Fibroblast of the conjunctiva (primary cell): ENCODE data around the gene BOD1L1.
"Not testable (repeated sequence)": the region's sequence is repeated elsewhere in the genome, so short reads cannot be mapped to it uniquely, and the experiment has no call there.

Source experiments
- DNase-seq: peaks from one replicate; pipeline ENCODE4 v3.0.0-alpha.2; 2010; ENCODE audit warnings: low read depth

The BOD1L1 gene

GRCh38 chr4:13618212-13618806 is 9.2 kb downstream of the BOD1L1 start:
- DNase-seq = no peak

GRCh38 chr4:13617801-13618200 is 9.7 kb downstream of the BOD1L1 start:
- no peak for DNase-seq

GRCh38 chr4:13616597-13616996 is 10.9 kb downstream of the BOD1L1 start:
- no peak for DNase-seq

- DNase-seq = no peak
Observed at GRCh38 chr4:13615161-13615560, 12.4 kb downstream of the BOD1L1 start.

- DNase-seq = no peak
Observed at GRCh38 chr4:13612569-13612968, 15.0 kb downstream of the BOD1L1 start.

GRCh38 chr4:13611283-13611842 is 16.2 kb downstream of the BOD1L1 start:
- peak; percentile 9 for DNase-seq

GRCh38 chr4:13605330-13605729 is 22.2 kb downstream of the BOD1L1 start:
- DNase-seq = no peak

GRCh38 chr4:13601848-13602247 is 25.7 kb downstream of the BOD1L1 start:
- no peak for DNase-seq

- DNase-seq = no peak
Observed at GRCh38 chr4:13601048-13601447, 26.5 kb downstream of the BOD1L1 start.

GRCh38 chr4:13599159-13599558 is 28.4 kb downstream of the BOD1L1 start:
- no peak for DNase-seq

- DNase-seq = no peak
Observed at GRCh38 chr4:13597604-13598003, 29.9 kb downstream of the BOD1L1 start.

- DNase-seq = no peak
Observed at GRCh38 chr4:13597141-13597540, 30.4 kb downstream of the BOD1L1 start.

GRCh38 chr4:13592220-13592619 is 35.3 kb downstream of the BOD1L1 start:
- DNase-seq = no peak

- no peak for DNase-seq
Observed at GRCh38 chr4:13590766-13591165, 36.8 kb downstream of the BOD1L1 start.

- DNase-seq = no peak
Observed at GRCh38 chr4:13588954-13589353, 38.6 kb downstream of the BOD1L1 start.

GRCh38 chr4:13584481-13584880 is 43.0 kb downstream of the BOD1L1 start:
- DNase-seq = no peak

- DNase-seq = no peak
Observed at GRCh38 chr4:13580036-13580435, 47.5 kb downstream of the BOD1L1 start.

- no peak for DNase-seq
Observed at GRCh38 chr4:13577660-13578059, 49.9 kb downstream of the BOD1L1 start.

GRCh38 chr4:13570916-13571315 is 56.6 kb downstream of the BOD1L1 start:
- DNase-seq = no peak

- DNase-seq = no peak
Observed at GRCh38 chr4:13567125-13567524, 60.4 kb downstream of the BOD1L1 start.

- no peak for DNase-seq
Observed at GRCh38 chr4:13562876-13563275, 64.6 kb downstream of the BOD1L1 start.

GRCh38 chr4:13561673-13562072 is 65.9 kb downstream of the BOD1L1 start:
- no peak for DNase-seq

- DNase-seq = not testable (repeated sequence)
Observed at GRCh38 chr4:13560111-13560510, 67.4 kb downstream of the BOD1L1 start.

GRCh38 chr4:13559413-13559812 is 68.1 kb downstream of the BOD1L1 start:
- no peak for DNase-seq
